Measurements from ENCODE around the gene RNF144B. TPM values are rescaled to one million over a fixed set of nuclear protein-coding genes. Genes with fewer than 3 reads are reported as not detected.

RNF144B gene
- total and polyA plus RNA-seq, 2 of the 13 experiments (the other 11 are each of a cell fraction or from before 2014, with no cell fraction given): 1.8 to 4.3 TPM

DNA sequence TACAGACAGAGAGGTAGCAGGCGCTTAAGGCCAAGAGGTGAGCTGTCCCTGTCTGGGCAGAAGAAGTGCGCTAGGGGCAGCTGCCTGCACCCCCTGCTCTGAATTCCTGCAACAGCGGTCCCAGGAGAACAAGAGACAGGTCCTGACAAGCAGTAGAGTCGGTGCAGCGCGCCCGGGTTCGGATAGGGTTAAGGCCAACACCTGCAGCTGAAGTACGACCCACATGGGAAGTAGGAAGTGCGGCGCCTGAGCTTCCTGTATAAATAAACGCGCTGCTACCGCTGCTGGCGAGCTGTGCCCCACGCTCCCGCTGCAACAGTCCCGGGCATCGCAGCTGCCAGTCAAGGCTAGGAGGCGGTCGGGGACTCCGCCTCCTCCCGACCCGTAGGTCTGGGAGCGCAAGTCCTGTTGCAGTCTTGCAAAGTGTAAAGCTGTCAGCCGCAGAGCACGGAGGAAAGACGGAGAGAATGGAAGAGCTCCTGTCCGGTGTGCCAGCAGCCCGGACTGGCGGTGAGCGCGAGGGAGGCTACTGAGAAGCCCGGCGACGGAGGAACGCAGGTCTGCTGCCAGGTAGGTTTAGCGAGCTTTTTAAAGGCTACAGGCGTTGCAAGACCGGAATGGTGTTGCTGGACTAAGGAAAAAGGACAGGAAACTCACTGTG is at the start of gene RNF144B (continued):
- TF ChIP-seq, protein P1, sequence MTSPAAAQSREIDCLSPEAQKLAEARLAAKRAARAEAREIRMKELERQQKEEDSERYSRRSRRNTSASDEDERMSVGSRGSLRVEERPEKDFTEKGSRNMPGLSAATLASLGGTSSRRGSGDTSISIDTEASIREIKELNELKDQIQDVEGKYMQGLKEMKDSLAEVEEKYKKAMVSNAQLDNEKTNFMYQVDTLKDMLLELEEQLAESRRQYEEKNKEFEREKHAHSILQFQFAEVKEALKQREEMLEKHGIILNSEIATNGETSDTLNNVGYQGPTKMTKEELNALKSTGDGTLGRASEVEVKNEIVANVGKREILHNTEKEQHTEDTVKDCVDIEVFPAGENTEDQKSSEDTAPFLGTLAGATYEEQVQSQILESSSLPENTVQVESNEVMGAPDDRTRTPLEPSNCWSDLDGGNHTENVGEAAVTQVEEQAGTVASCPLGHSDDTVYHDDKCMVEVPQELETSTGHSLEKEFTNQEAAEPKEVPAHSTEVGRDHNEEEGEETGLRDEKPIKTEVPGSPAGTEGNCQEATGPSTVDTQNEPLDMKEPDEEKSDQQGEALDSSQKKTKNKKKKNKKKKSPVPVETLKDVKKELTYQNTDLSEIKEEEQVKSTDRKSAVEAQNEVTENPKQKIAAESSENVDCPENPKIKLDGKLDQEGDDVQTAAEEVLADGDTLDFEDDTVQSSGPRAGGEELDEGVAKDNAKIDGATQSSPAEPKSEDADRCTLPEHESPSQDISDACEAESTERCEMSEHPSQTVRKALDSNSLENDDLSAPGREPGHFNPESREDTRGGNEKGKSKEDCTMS (CRISPR knock-in tag; conservative IDR thresholded peaks at IDR 0.05): 0 out of 2 replicates have a peak, but pooled peaks have one; percentile 9
- TF ChIP-seq, protein P2, sequence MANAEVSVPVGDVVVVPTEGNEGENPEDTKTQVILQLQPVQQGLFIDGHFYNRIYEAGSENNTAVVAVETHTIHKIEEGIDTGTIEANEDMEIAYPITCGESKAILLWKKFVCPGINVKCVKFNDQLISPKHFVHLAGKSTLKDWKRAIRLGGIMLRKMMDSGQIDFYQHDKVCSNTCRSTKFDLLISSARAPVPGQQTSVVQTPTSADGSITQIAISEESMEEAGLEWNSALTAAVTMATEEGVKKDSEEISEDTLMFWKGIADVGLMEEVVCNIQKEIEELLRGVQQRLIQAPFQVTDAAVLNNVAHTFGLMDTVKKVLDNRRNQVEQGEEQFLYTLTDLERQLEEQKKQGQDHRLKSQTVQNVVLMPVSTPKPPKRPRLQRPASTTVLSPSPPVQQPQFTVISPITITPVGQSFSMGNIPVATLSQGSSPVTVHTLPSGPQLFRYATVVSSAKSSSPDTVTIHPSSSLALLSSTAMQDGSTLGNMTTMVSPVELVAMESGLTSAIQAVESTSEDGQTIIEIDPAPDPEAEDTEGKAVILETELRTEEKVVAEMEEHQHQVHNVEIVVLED (CRISPR knock-in tag; IDR thresholded peaks at IDR 0.05; ENCODE audit: borderline replicate concordance): peak; percentile 74; the same call in 1 of the 2 replicates
- TF ChIP-seq SOX13 (IDR thresholded peaks at IDR 0.05) (no peak), SOX13 (CRISPR knock-in tag; conservative IDR thresholded peaks at IDR 0.05 in 1 of 2, IDR thresholded peaks at IDR 0.05 in 1 of 2) (peak in 1 of 2 experiments; percentile 71; a peak in 2 of 4 replicates), MAFG (CRISPR knock-in tag; IDR thresholded peaks at IDR 0.05) (no peak), ZNF260 (CRISPR knock-in tag; IDR thresholded peaks at IDR 0.05; ENCODE audit: borderline replicate concordance, low read depth) (no peak), SAFB2 (CRISPR knock-in tag; IDR thresholded peaks at IDR 0.05; ENCODE audit: borderline replicate concordance, low read depth) (no peak), REXO4 (CRISPR knock-in tag; IDR thresholded peaks at IDR 0.05; ENCODE audit: borderline replicate concordance) (no peak), FOXJ3 (CRISPR knock-in tag; IDR thresholded peaks at IDR 0.05; ENCODE audit: borderline replicate concordance) (peak; percentile 64; the same call in 1 of the 2 replicates), REL (CRISPR knock-in tag; conservative IDR thresholded peaks at IDR 0.05) (no peak), FOXA1 (IDR thresholded peaks at IDR 0.05) (no peak), FOXA1 (CRISPR knock-in tag; IDR thresholded peaks at IDR 0.05) (peak; percentile 81), PHF21A (CRISPR knock-in tag; IDR thresholded peaks at IDR 0.05) (peak; percentile 92)
- TF ChIP-seq, protein P3, sequence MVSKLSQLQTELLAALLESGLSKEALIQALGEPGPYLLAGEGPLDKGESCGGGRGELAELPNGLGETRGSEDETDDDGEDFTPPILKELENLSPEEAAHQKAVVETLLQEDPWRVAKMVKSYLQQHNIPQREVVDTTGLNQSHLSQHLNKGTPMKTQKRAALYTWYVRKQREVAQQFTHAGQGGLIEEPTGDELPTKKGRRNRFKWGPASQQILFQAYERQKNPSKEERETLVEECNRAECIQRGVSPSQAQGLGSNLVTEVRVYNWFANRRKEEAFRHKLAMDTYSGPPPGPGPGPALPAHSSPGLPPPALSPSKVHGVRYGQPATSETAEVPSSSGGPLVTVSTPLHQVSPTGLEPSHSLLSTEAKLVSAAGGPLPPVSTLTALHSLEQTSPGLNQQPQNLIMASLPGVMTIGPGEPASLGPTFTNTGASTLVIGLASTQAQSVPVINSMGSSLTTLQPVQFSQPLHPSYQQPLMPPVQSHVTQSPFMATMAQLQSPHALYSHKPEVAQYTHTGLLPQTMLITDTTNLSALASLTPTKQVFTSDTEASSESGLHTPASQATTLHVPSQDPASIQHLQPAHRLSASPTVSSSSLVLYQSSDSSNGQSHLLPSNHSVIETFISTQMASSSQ (IDR thresholded peaks at IDR 0.05; ENCODE audit: low read depth): peak; percentile 31; the same call in 1 of the 2 replicates
- TF ChIP-seq, protein P3 (CRISPR knock-in tag; IDR thresholded peaks at IDR 0.05; ENCODE audit: borderline replicate concordance): peak; percentile 62; the same call in 1 of the 2 replicates
- TF ChIP-seq, protein P4, sequence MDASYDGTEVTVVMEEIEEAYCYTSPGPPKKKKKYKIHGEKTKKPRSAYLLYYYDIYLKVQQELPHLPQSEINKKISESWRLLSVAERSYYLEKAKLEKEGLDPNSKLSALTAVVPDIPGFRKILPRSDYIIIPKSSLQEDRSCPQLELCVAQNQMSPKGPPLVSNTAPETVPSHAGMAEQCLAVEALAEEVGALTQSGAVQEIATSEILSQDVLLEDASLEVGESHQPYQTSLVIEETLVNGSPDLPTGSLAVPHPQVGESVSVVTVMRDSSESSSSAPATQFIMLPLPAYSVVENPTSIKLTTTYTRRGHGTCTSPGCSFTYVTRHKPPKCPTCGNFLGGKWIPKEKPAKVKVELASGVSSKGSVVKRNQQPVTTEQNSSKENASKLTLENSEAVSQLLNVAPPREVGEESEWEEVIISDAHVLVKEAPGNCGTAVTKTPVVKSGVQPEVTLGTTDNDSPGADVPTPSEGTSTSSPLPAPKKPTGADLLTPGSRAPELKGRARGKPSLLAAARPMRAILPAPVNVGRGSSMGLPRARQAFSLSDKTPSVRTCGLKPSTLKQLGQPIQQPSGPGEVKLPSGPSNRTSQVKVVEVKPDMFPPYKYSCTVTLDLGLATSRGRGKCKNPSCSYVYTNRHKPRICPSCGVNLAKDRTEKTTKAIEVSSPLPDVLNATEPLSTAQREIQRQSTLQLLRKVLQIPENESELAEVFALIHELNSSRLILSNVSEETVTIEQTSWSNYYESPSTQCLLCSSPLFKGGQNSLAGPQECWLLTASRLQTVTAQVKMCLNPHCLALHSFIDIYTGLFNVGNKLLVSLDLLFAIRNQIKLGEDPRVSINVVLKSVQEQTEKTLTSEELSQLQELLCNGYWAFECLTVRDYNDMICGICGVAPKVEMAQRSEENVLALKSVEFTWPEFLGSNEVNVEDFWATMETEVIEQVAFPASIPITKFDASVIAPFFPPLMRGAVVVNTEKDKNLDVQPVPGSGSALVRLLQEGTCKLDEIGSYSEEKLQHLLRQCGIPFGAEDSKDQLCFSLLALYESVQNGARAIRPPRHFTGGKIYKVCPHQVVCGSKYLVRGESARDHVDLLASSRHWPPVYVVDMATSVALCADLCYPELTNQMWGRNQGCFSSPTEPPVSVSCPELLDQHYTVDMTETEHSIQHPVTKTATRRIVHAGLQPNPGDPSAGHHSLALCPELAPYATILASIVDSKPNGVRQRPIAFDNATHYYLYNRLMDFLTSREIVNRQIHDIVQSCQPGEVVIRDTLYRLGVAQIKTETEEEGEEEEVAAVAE (CRISPR knock-in tag; IDR thresholded peaks at IDR 0.05; ENCODE audit: borderline replicate concordance): peak; percentile 81; the same call in 1 of the 2 replicates
